ENCODE data around the gene NUCKS1.
"Not testable (repeated sequence)": the region's sequence is repeated elsewhere in the genome, so short reads cannot be mapped to it uniquely, and the experiment has no call there.

Gene NUCKS1

DNA sequence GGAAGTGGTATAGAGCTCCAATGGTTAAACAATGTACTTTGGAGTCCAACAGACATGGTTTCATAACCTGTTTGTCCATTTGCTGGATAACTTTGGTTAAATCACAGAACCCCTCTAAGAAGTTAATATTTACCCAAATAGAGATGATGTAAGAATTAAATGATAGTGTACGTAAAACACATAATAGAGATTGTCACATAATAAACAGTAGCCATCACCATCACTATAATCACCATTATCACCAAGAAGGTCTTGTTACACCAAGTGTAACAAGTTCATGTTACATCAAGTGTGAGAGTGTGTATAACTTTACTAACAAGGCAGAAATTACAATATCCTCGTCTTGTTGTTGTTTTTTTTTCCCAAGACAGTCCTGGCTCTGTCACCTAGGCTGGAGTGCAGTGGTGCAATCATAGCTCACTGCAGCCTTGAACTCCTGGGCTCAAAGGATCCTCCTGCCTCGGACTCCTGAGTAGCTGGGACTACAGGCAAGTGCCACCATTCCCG, 23.3 kb downstream of the NUCKS1 start:
- DNase-seq: no peak

DNA sequence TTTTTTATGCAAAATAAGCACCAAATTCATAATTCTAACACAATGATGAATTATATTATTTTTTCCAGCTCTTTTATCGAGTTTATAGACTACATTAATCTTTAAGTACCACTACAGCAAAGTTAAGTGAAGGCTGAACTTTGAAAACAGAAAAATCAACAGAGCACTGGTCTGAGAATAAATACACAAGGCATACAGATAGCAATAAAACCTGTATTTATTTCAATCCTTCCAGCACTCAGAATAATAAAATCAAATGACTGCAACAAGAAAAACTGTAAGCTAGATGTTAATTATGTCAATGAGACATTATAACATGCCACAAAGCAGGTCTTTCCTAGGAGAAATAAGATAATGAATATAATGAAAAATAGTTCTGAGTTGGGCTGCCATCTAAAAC, 24.5 kb downstream of the NUCKS1 start:
- DNase-seq: no peak

- not testable (repeated sequence) for DNase-seq
These were observed 29.2 kb downstream of the NUCKS1 start for GRCh38 chr1:205720740-205721139.

DNA sequence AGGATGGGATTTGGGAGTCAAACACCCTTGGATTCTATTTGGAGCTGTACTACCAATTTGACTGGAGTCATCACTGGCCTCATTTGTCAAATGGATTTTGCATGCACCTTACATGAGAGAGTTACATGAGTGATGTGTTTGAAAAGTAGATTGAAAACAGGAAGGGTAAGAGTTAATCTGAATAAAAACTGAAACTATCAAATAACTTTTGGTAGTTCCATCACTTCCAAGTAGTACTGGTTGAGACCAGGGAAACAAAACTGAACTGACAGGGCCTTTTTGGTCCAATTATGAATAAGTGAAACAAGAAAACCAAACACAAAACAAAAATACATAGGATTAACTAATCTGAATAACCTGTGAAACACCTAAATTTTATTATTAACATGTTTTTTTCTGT, 30.2 kb downstream of the NUCKS1 start:
- no peak for DNase-seq

DNA sequence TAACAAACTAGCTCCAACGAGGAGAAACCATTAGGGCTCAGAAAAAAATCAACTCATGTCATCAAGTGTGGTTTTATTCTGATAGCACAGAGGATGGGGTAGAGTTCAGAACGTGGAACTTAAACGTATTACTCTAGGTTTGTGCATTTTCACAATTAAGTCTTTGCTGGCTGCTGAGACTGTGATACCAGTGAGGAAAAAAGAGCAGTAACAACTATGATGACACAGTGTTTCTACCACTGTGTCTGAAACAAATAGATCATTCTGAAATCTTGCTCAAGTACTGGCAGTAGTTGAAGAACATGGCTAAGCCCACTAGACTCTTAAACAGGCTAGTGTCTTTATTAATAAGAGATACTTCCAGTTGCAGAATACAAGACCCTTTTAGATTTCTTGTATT, 31.0 kb downstream of the NUCKS1 start:
- no peak for DNase-seq

DNA sequence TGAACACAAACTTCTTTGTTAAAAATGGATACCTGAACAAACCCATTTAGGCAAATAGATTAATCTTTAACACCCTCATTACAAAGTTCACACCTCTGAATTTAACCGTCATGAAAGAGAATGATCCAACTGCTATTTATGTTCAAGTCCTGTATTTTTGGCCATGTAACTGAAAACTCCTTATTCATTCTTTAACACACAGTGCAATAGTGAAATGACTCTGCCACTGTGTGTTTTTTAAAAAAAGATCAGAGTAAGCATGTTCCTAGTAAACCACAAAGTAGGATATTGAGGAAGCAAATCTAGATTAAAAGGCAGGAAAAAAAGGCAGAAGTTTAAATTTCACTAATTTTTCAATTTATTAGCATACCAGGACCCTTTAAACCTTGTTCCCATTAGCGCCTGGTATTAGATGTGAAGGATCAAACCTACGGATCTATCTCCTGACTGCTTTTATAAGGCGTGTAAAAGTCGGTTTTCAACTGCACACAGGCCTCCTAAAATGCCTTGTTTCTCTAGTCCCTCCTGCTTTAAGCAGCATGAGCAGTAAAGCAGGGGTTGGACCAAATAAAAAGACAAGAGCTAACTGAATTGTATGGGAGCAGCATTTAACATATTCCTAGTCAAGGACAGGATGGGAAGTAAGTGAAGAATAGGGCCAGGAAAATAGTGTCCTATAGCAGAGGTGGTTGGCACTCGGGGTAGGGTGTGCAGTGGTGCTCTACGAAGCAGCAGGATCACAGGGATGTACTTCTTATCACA, 33.4 kb downstream of the NUCKS1 start:
- no peak for DNase-seq

- DNase-seq: no peak
These were observed 34.4 kb downstream of the NUCKS1 start for GRCh38 chr1:205715628-205716027.

- DNase-seq: no peak
These were observed 35.1 kb downstream of the NUCKS1 start for GRCh38 chr1:205714906-205715246.

- DNase-seq: peak; percentile 57
These were observed 35.6 kb downstream of the NUCKS1 start for GRCh38 chr1:205714190-205714905.

DNA sequence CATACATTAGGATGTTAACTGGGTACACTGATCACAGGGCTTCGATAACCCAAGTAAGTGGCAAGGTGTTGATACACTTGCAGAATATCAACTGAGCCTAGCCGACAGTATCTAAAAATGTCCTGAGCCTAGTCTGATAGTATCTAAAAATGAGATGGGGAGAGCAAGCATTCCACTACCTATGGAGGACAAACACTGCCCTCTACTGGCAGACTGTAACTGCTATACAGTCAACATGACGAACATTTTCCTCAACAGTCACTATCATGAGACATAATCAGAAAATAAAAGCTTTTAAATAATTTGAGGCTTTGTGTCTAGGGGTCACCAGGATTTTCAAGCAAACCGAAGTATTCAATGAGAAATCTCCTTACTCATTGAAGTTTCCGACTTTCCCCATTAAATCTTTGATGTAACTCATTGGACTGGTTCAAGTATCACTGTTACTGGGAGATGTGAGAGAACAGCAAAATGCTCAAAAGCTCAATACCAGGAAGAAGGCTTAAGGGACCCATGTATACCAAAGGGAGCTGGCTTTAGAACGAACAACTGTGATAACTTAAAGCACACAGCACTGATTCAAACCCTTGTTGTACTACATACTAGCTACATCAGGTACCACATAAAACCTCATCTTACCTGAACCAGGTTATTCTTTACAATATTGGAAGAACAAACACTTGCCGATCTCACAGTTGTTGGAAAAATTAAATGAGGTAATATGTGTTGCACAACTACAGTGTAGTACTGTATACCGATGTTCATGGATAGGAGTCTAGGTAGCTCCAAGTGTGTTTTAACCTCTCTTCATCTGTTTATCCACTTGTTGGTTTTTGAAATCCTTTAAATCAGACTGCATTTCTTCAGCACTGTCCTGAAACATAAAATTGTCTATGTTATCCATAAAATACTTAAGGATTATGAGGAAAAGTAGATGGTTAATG, 38.6 kb downstream of the NUCKS1 start:
- peak; percentile 84 for DNase-seq

GRCh38 chr1:205710201-205711062, 39.5 kb downstream of the NUCKS1 start:
- no peak for DNase-seq

GRCh38 chr1:205709640-205710039, 40.3 kb downstream of the NUCKS1 start:
- no peak for DNase-seq

DNA sequence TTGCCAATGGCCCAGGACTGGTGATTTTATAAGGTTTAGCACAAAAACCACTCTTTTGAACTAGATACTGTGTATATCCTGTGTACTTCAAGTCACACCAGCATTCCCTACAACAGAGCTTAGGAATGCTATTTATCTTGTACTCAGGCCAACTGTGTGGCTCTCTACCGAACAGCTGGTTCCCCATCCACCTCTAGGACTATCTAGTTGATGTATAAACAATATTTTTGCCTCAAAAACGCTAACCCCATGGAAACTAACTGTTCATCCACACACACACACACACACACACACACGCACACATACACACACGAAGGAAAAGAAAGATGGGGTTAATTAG, 41.0 kb downstream of the NUCKS1 start:
- DNase-seq: no peak

- no peak for DNase-seq
These were observed 43.1 kb downstream of the NUCKS1 start for GRCh38 chr1:205706601-205707502.

- DNase-seq: no peak
These were observed 45.1 kb downstream of the NUCKS1 start for GRCh38 chr1:205704903-205705302.

DNA sequence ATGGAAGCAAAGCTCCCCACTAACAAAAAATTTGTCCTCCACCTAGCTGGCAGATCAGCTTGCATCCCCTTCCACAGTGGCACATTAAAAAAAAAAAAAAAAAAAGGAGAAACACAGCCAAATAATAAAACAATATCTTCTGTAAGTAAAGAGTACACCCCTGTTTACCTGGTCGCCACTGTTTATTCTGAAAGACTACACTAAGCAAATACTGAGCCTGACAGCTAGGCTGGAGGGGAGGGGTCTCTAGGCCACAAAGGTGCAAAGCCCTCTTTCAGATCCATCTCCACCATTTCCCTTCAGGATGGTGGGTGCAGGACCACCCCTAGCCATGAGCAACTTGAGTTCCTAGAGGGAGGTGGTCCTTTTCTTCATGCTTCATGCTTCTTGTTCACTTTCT, 46.9 kb downstream of the NUCKS1 start:
- no peak for DNase-seq

DNA sequence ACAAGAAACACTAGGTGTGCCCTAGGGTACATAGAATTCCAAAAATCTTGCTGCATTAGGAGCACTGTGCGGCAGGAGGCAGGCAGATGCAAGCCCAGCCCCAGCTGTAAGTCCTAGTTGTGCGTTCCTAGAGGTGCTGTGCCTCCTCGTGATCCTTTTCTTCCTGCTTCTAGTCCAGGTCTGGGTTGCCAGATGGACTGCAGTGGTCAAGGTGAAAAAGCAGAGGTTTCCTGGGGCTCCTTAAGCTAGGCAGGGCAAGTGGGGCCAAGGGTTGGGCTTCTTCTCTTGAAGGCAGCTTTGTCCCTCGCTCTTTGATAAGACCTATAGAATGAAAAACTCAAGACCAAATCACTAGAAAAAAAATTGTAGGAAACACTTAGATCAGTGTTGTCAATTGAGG, 48.1 kb downstream of the NUCKS1 start:
- DNase-seq: no peak

DNA sequence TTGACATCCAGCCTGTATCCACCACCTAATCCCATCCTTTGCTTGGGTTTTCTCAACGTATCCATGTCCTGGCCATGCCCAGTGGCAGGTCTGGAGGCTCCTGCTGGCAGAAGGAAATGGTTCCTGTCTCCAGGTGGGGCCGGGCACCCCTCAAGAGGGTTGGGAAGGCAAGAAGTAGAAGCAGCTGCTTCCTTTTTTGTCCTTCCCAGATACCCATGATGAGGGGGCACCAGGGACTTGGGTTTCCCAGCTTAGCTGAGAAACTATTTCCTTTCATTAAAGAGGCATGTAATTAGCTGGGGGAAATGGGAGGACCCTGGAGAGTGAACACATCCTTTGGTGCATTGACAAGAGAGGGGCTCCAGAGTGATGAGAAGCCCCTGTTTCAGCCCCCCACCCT, 48.6 kb downstream of the NUCKS1 start:
- no peak for DNase-seq

- no peak for DNase-seq
These were observed 49.0 kb downstream of the NUCKS1 start for GRCh38 chr1:205700865-205701401.

DNA sequence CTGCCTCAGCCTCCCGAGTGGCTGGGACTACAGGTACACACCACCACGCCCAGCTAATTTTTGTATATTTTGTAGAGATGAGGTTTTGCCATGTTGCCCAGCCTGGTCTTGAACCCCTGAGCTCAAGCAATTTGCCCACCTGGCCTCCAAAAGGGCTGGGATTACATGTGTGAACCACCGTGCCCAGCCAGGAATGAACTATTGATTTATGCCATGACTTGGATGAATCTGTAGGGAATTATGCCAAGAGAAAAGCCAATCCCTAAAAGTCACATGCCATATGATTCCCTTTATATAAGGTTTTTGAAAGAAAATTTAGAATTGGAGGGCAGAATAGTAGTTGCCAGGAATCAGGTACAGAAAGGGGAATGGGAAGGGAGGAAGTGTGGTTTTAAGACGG, 50.6 kb downstream of the NUCKS1 start:
- no peak for DNase-seq

- no peak for DNase-seq
These were observed 51.1 kb downstream of the NUCKS1 start for GRCh38 chr1:205698921-205699320.

Measured in NCI-H1694 treated with DMSO at 0.1 percent for 48 hours (cell line).